GM23338 (cell line): ENCODE results near the gene SIRT7. TPM values are rescaled to one million over a fixed set of nuclear protein-coding genes. Genes with fewer than 3 reads are reported as not detected.

ENCODE experiments used
- ATAC-seq: fragments of 200-7000 bp; cut with Tn5 transposase; 3 replicates; pipeline ENCODE4 v1.9.1; 2020
- DNase-seq: peaks from one replicate; pipeline ENCODE4 v3.0.0-alpha.2; 2015; ENCODE audit warnings: low spot score
- H2AFZ ChIP-seq: fragments of 200-600 bp; sonication (generic); 2 replicates; pipeline ENCODE4 v1.8.0; 2016; ENCODE audit warnings: antibody characterized with exemption, mild to moderate bottlenecking, moderate library complexity
- H3F3A ChIP-seq: fragments of 200-600 bp; sonication (generic); replicated peaks from 2 replicates; pipeline ENCODE4 v1.8.0; 2017; ENCODE audit warnings: antibody characterized with exemption, mixed run types, low read depth
- H3K27ac ChIP-seq: fragments of 200-600 bp; sonication (generic); 2 replicates; pipeline ENCODE4 v1.6.1; 2016; ENCODE audit warnings: low read depth
- H3K27me3 ChIP-seq: fragments of 200-600 bp; sonication (generic); 2 replicates; pipeline ENCODE4 v1.8.0; 2016; ENCODE audit warnings: mild to moderate bottlenecking, mixed run types, moderate library complexity; ENCODE audit not compliant: insufficient read depth
- H3K36me3 ChIP-seq: fragments of 200-600 bp; sonication (generic); 2 replicates; pipeline ENCODE4 v1.8.0; 2016; ENCODE audit warnings: mild to moderate bottlenecking; ENCODE audit not compliant: insufficient read depth
- H3K4me1 ChIP-seq: fragments of 200-600 bp; sonication (generic); 2 replicates; pipeline ENCODE4 v1.8.0; 2016; ENCODE audit warnings: mild to moderate bottlenecking, moderate library complexity; ENCODE audit not compliant: insufficient read depth
- H3K4me2 ChIP-seq: fragments of 200-600 bp; sonication (generic); 2 replicates; pipeline ENCODE4 v1.7.1; 2017; ENCODE audit warnings: mixed run types
- H3K4me3 ChIP-seq: fragments of 200-600 bp; sonication (generic); 2 replicates; pipeline ENCODE4 v1.6.1; 2016; ENCODE audit warnings: mixed run types
- H3K79me2 ChIP-seq: fragments of 200-600 bp; sonication (generic); replicated peaks from 2 replicates; pipeline ENCODE4 v1.8.0; 2017; ENCODE audit warnings: mild to moderate bottlenecking; ENCODE audit not compliant: insufficient read depth
- H3K9me2 ChIP-seq: fragments of 200-600 bp; sonication (generic); 2 replicates; pipeline ENCODE4 v1.8.0; 2017; ENCODE audit not compliant: insufficient read depth
- H4K20me1 ChIP-seq: fragments of 200-600 bp; sonication (generic); replicated peaks from 2 replicates; pipeline ENCODE4 v1.8.0; 2017; ENCODE audit warnings: mild to moderate bottlenecking; ENCODE audit not compliant: insufficient read depth
- H3K27ac Mint-ChIP-seq: 2 replicates; pipeline ENCODE4 v1.8.0; 2020; ENCODE audit warnings: inconsistent platforms, mild to moderate bottlenecking, moderate library complexity, mixed read lengths
- H3K27me3 Mint-ChIP-seq: 3 replicates; pipeline ENCODE4 v1.8.0; 2022; ENCODE audit warnings: low read depth, mild to moderate bottlenecking, moderate library complexity, mixed read lengths, inconsistent platforms; ENCODE audit not compliant: insufficient read depth, poor library complexity
- H3K36me3 Mint-ChIP-seq: 3 replicates; pipeline ENCODE4 v1.8.0; 2021; ENCODE audit warnings: low read depth, mild to moderate bottlenecking, inconsistent platforms, moderate library complexity, mixed read lengths
- H3K4me1 Mint-ChIP-seq: 3 replicates; pipeline ENCODE4 v1.8.0; 2020; ENCODE audit warnings: mild to moderate bottlenecking, inconsistent platforms, mixed read lengths
- H3K4me3 Mint-ChIP-seq: 3 replicates; pipeline ENCODE4 v1.8.0; 2021; ENCODE audit warnings: moderate library complexity, mild to moderate bottlenecking, inconsistent platforms, mixed read lengths
- H3K9me3 Mint-ChIP-seq: 3 replicates; pipeline ENCODE4 v1.8.0; 2020; ENCODE audit warnings: moderate library complexity, mild to moderate bottlenecking, inconsistent platforms, mixed read lengths
- CREB1 ChIP-seq: fragments of 250-450 bp; sonication (Bioruptor Pico); IDR thresholded peaks from 2 replicates; pipeline ENCODE4 v1.5.0; 2020; ENCODE audit warnings: low read depth, mild to moderate bottlenecking, moderate library complexity
- CTCF ChIP-seq, 2 experiments: fragments of 200-600 bp in 1 of 2; sonication (generic) in 1 of 2; conservative IDR thresholded peaks; 2 replicates each; pipeline versions ENCODE4 v1.5.1 to v1.6.1; 2016 to 2017; ENCODE audit warnings: antibody characterized with exemption in 2 of 2, low read depth in 2 of 2, mild to moderate bottlenecking in 2 of 2, moderate library complexity in 1 of 2
- EZH2phosphoT487 ChIP-seq: fragments of 200-600 bp; sonication (generic); IDR thresholded peaks from one replicate; pipeline ENCODE4 v1.8.1; 2018; ENCODE audit warnings: antibody characterized with exemption; ENCODE audit not compliant: unreplicated experiment
- JUNB ChIP-seq: IDR thresholded peaks from one replicate; pipeline ENCODE4 v1.6.1; 2016; ENCODE audit warnings: antibody characterized with exemption; ENCODE audit not compliant: unreplicated experiment
- POLR2AphosphoS5 ChIP-seq: IDR thresholded peaks from 2 replicates; pipeline ENCODE4 v1.6.1; 2016; ENCODE audit warnings: antibody characterized with exemption, low read depth
- STAT1 ChIP-seq: IDR thresholded peaks from one replicate; pipeline ENCODE4 v1.6.1; 2016; ENCODE audit warnings: antibody characterized with exemption; ENCODE audit not compliant: unreplicated experiment
- ZNF331 ChIP-seq: fragments of 250-450 bp; sonication (Bioruptor Pico); IDR thresholded peaks from 2 replicates; pipeline ENCODE4 v1.5.0; 2020; ENCODE audit warnings: low read depth, mild to moderate bottlenecking, moderate library complexity
- ZNF462 ChIP-seq: fragments of 250-450 bp; sonication (Bioruptor Pico); IDR thresholded peaks from 2 replicates; pipeline ENCODE4 v1.5.0; 2020; ENCODE audit warnings: mild to moderate bottlenecking, moderate library complexity
- polyA plus RNA-seq: library from polyadenylated mRNA; unstranded; fragments of >200 nt; fragmentation: Nextera tagmentation; extraction: Ambion mirVana; gene quantifications from 2 replicates; pipeline ENCODE4 v1.2.1, GENCODE V29; 2016
- total RNA-seq: library from RNA; depleted of rRNA; stranded (reverse); fragments of >200 nt; shearing (Covaris generic); gene quantifications from 2 replicates; pipeline ENCODE4 v1.2.3, GENCODE V29; 2014

The SIRT7 gene
- total and polyA plus RNA-seq, 2 experiments from 2014 or later = 16.3 to 20.8 TPM

- no peak for TF ChIP-seq STAT1
- TF ChIP-seq EZH2phosphoT487 = no peak
- no peak for TF ChIP-seq ZNF331
- TF ChIP-seq ZNF462 (CRISPR knock-in tag) = no peak
- TF ChIP-seq JUNB = no peak
- no peak for TF ChIP-seq CREB1 (CRISPR knock-in tag)
- TF ChIP-seq POLR2AphosphoS5 = no peak
Observed at GRCh38 chr17:81928544-81929252, 10.7 kb upstream of the SIRT7 start (continued).

GRCh38 chr17:81927653-81928543, 9.9 kb upstream of the SIRT7 start, which contains the start of gene MAFG:
Gene MAFG (minus strand): TSS chr17:81927735. CDS start chr17:81923185, 4,550 bp downstream.
- ATAC-seq = peak; percentile 31
- peaks cover 40% of the 10 kb centered on the region for H3K79me2 ChIP-seq
- peaks cover 10% of the 10 kb centered on the region; the same call in 1 of the 2 replicates for H3K27me3 ChIP-seq
- Mint-ChIP-seq H3K27me3 (peaks cover 26% of the 10 kb centered on the region), H3K9me3 (no peaks in the 10 kb centered on the region), H3K36me3 (peaks cover 8% of the 10 kb centered on the region), H3K4me1 (peaks cover 31% of the 10 kb centered on the region), H3K4me3 (peak within 1 kb of the TSS; percentile 85), H3K27ac (peak within 1 kb of the TSS; percentile 88)
- H3K4me3 ChIP-seq = peak within 1 kb of the TSS; percentile 85
- no peaks in the 10 kb centered on the region for H3K9me2 ChIP-seq
- H4K20me1 ChIP-seq = peaks cover 4% of the 10 kb centered on the region
- peak; percentile 97 for DNase-seq
- H3K36me3 ChIP-seq = no peaks in the 10 kb centered on the region
- peak within 1 kb of the TSS; percentile 86 for H2AFZ ChIP-seq
- H3K27ac ChIP-seq = peak within 1 kb of the TSS; percentile 92; the same call in 1 of the 2 replicates
- H3K4me2 ChIP-seq = peak within 1 kb of the TSS; percentile 96
- TF ChIP-seq STAT1 (no peak), CREB1 (CRISPR knock-in tag) (peak; percentile 81), POLR2AphosphoS5 (peak; percentile 64), CTCF (conservative IDR thresholded peaks at IDR 0.05; ENCODE audit: low read depth in 2 of 2) (peak; percentile 38 to 62)
- peaks cover 29% of the 10 kb centered on the region for H3F3A ChIP-seq
- H3K4me1 ChIP-seq = peaks cover 26% of the 10 kb centered on the region; the same call in 1 of the 2 replicates
